K562 (cell line): ENCODE measurements around the gene B2M. TPM values are rescaled to one million over a fixed set of nuclear protein-coding genes. Genes with fewer than 3 reads are reported as not detected.

Experiments
- BCLAF1 ChIP-seq, 2 experiments: fragments of 450-650 bp in 1 of 2; IDR thresholded peaks; 2 replicates each; pipeline ENCODE4 v1.6.1; 2011 to 2017; ENCODE audit warnings: low read depth in 2 of 2, antibody characterized with exemption in 1 of 2, borderline replicate concordance in 1 of 2, low read length in 1 of 2, mild to moderate bottlenecking in 1 of 2, mixed read lengths in 1 of 2; ENCODE audit not compliant: control insufficient read depth in 1 of 2
- CBX3 ChIP-seq, 2 experiments: IDR thresholded peaks; 1 replicate in 1 of 2; 2 replicates in 1 of 2; pipeline ENCODE4 v1.6.1; 2012; ENCODE audit warnings: inconsistent platforms in 2 of 2, low read length in 2 of 2, borderline replicate concordance in 1 of 2, control low read depth in 1 of 2
- CC2D1A ChIP-seq: fragments of 450-650 bp; IDR thresholded peaks from 2 replicates; pipeline ENCODE4 v1.6.1; 2017; ENCODE audit warnings: mild to moderate bottlenecking
- DDX20 ChIP-seq: fragments of 450-650 bp; IDR thresholded peaks from 2 replicates; pipeline ENCODE4 v1.6.1; 2016; ENCODE audit warnings: missing genetic modification characterization, low read depth, mild to moderate bottlenecking, missing compliant biosample characterization, moderate library complexity
- HMG20A ChIP-seq: fragments of 450-650 bp; formaldehyde crosslinking; conservative IDR thresholded peaks from 2 replicates; pipeline ENCODE4 v1.4.0; 2020; ENCODE audit warnings: mild to moderate bottlenecking, mixed read lengths
- ILF3 ChIP-seq: fragments of 450-650 bp; IDR thresholded peaks from 2 replicates; pipeline ENCODE4 v1.6.1; 2018; ENCODE audit warnings: antibody characterized with exemption, mild to moderate bottlenecking, moderate library complexity, borderline replicate concordance
- JUNB ChIP-seq: fragments of 450-650 bp; formaldehyde crosslinking; conservative IDR thresholded peaks from 2 replicates; pipeline ENCODE4 v1.4.0; 2020; ENCODE audit warnings: mild to moderate bottlenecking
- MCM3 ChIP-seq: fragments of 450-650 bp; IDR thresholded peaks from 2 replicates; pipeline ENCODE4 v1.6.1; 2016
- MYNN ChIP-seq, 2 experiments: sonication (generic); formaldehyde crosslinking in 1 of 2; IDR thresholded peaks; 2 replicates each; pipeline versions ENCODE4 v1.5.0 to v1.6.1; 2016 to 2020; ENCODE audit warnings: antibody characterized with exemption in 1 of 2, missing genetic modification reagents in 1 of 2
- NFE2L1 ChIP-seq: fragments of 450-650 bp; IDR thresholded peaks from 2 replicates; pipeline ENCODE4 v1.6.1; 2016; ENCODE audit warnings: missing genetic modification characterization, low read depth, mild to moderate bottlenecking, missing compliant biosample characterization, moderate library complexity, borderline replicate concordance
- NRF1 ChIP-seq, 2 experiments: fragments of 450-650 bp; IDR thresholded peaks in 1 of 2; conservative IDR thresholded peaks in 1 of 2; 2 replicates each; pipeline ENCODE4 v1.6.1; 2014; ENCODE audit warnings: mild to moderate bottlenecking in 2 of 2
- PHB ChIP-seq: fragments of 250-450 bp; sonication (Bioruptor Pico); IDR thresholded peaks from 2 replicates; pipeline ENCODE4 v1.5.0; 2021
- PML ChIP-seq: IDR thresholded peaks from 2 replicates; pipeline ENCODE4 v1.6.1; 2012; ENCODE audit warnings: low read length, inconsistent platforms
- POLR2G ChIP-seq: fragments of 200-400 bp; formaldehyde crosslinking; IDR thresholded peaks from 2 replicates; pipeline ENCODE4 v1.6.1; 2017; ENCODE audit warnings: low read depth, mild to moderate bottlenecking, antibody characterized with exemption, low read length, moderate library complexity
- SMARCA4 ChIP-seq: fragments of 450-650 bp; IDR thresholded peaks from 2 replicates; pipeline ENCODE4 v1.6.1; 2016
- SMARCC2 ChIP-seq: fragments of 450-650 bp; IDR thresholded peaks from 2 replicates; pipeline ENCODE4 v1.6.1; 2017; ENCODE audit warnings: antibody characterized with exemption, moderate library complexity, mild to moderate bottlenecking, low read depth
- SRF ChIP-seq, 2 experiments: fragments of 250-450, 450-650 bp in 1 of 2; sonication (Bioruptor Pico) in 1 of 2; sonication (generic) in 1 of 2; formaldehyde crosslinking; IDR thresholded peaks; 2 replicates each; pipeline versions ENCODE4 v1.5.0 to v1.5.1; 2020 to 2022; ENCODE audit warnings: mild to moderate bottlenecking in 1 of 2, missing genetic modification reagents in 1 of 2
- TFAM ChIP-seq: fragments of 250-450 bp; sonication (Bioruptor Pico); conservative IDR thresholded peaks from 2 replicates; pipeline ENCODE4 v1.5.0; 2021; ENCODE audit warnings: mild to moderate bottlenecking, moderate library complexity
- ZFP36 ChIP-seq: fragments of 150-350 bp; IDR thresholded peaks from 2 replicates; pipeline ENCODE4 v1.6.1; 2018; ENCODE audit warnings: low read length, low read depth; ENCODE audit not compliant: partially characterized antibody
- ZNF133 ChIP-seq: fragments of 250-450 bp; sonication (Bioruptor Pico); IDR thresholded peaks from 2 replicates; pipeline ENCODE4 v1.4.0; 2020; ENCODE audit warnings: mild to moderate bottlenecking
- ZNF707 ChIP-seq: fragments of 250-450 bp; sonication (Bioruptor Pico); conservative IDR thresholded peaks from 2 replicates; pipeline ENCODE4 v1.8.0; 2022; ENCODE audit warnings: inconsistent platforms, mild to moderate bottlenecking, moderate library complexity
- polyA plus RNA-seq, 8 experiments: library from polyadenylated mRNA; depleted of rRNA in 4 of 8; stranded (reverse) in 5 of 8; unstranded in 3 of 8; fragments of >200 nt; fragmentation: Nextera tagmentation in 2 of 8; fragmentation: Illumina TruSeq in 1 of 8; extraction: Ambion mirVana in 2 of 8; extraction: Trizol in 1 of 8; gene quantifications; 2 replicates each; pipeline versions ENCODE4 v1.2.1 to v1.2.3, GENCODE V29; 2011 to 2014; ENCODE audit warnings: inconsistent platforms in 1 of 8, missing spikeins in 1 of 8
- total RNA-seq, 7 experiments: library from RNA; depleted of rRNA in 6 of 7; stranded (reverse); fragments of >200 nt in 6 of 7; fragmentation: Illumina TruSeq in 2 of 7; extraction: Trizol in 2 of 7; gene quantifications; 2 replicates each; pipeline versions ENCODE4 v1.2.1 to v1.2.3, GENCODE V29; 2011 to 2021; ENCODE audit warnings: low replicate concordance in 1 of 7
- TF ChIP-seq, protein P1 (sequence below): fragments of 450-650 bp; IDR thresholded peaks from 2 replicates; pipeline ENCODE4 v1.6.1; 2017; ENCODE audit warnings: antibody characterized with exemption
- TF ChIP-seq, protein P2 (sequence below): sonication (generic); formaldehyde crosslinking; IDR thresholded peaks from 2 replicates; pipeline ENCODE4 v1.9.0; 2022; ENCODE audit warnings: mild to moderate bottlenecking, missing genetic modification reagents

Gene B2M
- total and polyA plus RNA-seq, 9 of the 15 experiments (the other 6 are each of a cell fraction or from before 2014, with no cell fraction given): 460 to 3,138 (median 1,032) TPM

DNA sequence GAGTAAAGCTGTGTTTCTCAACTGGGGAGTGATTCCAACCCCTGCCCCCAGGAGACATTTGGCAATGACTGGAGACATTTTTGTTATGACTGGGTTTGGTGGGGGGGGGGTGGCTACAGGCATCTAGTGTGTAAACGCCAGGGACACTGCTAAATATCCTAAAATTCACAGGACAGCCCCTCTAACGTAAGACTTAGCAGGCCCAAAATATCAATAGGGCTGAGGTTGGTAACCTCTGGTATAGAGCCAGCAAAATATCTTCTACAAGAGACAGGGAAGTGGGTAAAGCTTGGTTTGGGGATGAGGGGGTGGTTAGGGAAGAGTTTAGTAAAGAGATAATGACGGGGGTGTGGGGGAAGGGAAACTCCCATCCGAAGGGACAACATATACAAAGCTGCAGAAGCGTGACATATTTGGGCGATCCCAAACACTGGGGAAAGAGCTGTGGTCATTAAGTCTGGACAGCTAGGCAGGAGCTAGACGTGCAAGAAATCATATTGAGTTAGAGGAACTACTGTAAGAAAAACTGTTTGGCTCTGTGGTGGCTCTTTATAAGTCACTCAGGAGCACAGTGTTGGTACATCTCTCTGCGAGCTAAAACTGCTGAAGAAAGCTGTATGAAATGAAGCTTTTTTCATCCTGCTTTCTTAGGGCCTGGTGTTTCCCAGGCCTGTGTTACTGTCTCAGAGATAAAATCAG is 24.3 kb downstream of the B2M start (continued):
- TF ChIP-seq BCLAF1 (IDR thresholded peaks at IDR 0.05; ENCODE audit: borderline replicate concordance in 1 of 2, control insufficient read depth in 1 of 2, low read depth in 2 of 2, low read length in 1 of 2) (no peak), SMARCC2 (no peak; the same call in 1 of the 2 replicates), MYNN (IDR thresholded peaks at IDR 0.05) (no peak), MYNN (CRISPR knock-in tag; IDR thresholded peaks at IDR 0.05) (no peak), MCM3 (no peak), ZNF133 (no peak), CBX3 (IDR thresholded peaks at IDR 0.05; ENCODE audit: borderline replicate concordance in 1 of 2, low read length in 2 of 2) (no peak), JUNB (CRISPR knock-in tag) (no peak), HMG20A (no peak), DDX20 (tag) (no peak), CC2D1A (0 out of 2 replicates have a peak, but pooled peaks have one; percentile 4), ILF3 (no peak), SMARCA4 (peak; percentile 58), TFAM (CRISPR knock-in tag) (no peak), ZNF707 (CRISPR knock-in tag) (no peak), PHB (CRISPR knock-in tag) (no peak), NFE2L1 (no peak), SRF (CRISPR knock-in tag; IDR thresholded peaks at IDR 0.05) (no peak), NRF1 (conservative IDR thresholded peaks at IDR 0.05 in 1 of 2, IDR thresholded peaks at IDR 0.05 in 1 of 2) (no peak), POLR2G (no peak), PML (no peak), ZFP36 (no peak)
- TF ChIP-seq, protein P1, sequence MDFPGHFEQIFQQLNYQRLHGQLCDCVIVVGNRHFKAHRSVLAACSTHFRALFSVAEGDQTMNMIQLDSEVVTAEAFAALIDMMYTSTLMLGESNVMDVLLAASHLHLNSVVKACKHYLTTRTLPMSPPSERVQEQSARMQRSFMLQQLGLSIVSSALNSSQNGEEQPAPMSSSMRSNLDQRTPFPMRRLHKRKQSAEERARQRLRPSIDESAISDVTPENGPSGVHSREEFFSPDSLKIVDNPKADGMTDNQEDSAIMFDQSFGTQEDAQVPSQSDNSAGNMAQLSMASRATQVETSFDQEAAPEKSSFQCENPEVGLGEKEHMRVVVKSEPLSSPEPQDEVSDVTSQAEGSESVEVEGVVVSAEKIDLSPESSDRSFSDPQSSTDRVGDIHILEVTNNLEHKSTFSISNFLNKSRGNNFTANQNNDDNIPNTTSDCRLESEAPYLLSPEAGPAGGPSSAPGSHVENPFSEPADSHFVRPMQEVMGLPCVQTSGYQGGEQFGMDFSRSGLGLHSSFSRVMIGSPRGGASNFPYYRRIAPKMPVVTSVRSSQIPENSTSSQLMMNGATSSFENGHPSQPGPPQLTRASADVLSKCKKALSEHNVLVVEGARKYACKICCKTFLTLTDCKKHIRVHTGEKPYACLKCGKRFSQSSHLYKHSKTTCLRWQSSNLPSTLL: no peak
- TF ChIP-seq, protein P2, sequence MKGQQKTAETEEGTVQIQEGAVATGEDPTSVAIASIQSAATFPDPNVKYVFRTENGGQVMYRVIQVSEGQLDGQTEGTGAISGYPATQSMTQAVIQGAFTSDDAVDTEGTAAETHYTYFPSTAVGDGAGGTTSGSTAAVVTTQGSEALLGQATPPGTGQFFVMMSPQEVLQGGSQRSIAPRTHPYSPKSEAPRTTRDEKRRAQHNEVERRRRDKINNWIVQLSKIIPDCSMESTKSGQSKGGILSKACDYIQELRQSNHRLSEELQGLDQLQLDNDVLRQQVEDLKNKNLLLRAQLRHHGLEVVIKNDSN (CRISPR knock-in tag): no peak
